Measurements from ENCODE around the gene NUP214.

Gene NUP214

GRCh38 chr9:131277910-131278701 is 152.7 kb downstream of the NUP214 start:
- POLR2A ChIA-PET, result interaction anchor here (0.6 kb wide), 2 partner anchors 34 to 1754 kb away, joined by 3 to 4 read pairs; no protein-coding TSS in a partner anchor
- H3K27ac ChIP-seq (ENCODE audit: extremely low read depth, low read depth, low read length), result no peak overlapping the region
- TF ChIP-seq IKZF3 (tag by site-specific recombination; IDR thresholded peaks at IDR 0.05) (peak; percentile 82), ZSCAN23 (tag by site-specific recombination; IDR thresholded peaks at IDR 0.05) (no peak), ZNF623 (tag by site-specific recombination; IDR thresholded peaks at IDR 0.05) (no peak), EGR2 (tag by site-specific recombination; IDR thresholded peaks at IDR 0.05; ENCODE audit: low read depth) (no peak), ZNF354C (tag by site-specific recombination; IDR thresholded peaks at IDR 0.05; ENCODE audit: borderline replicate concordance, low read depth) (no peak), ZBTB1 (tag by site-specific recombination; IDR thresholded peaks at IDR 0.05) (no peak), SETDB1 (IDR thresholded peaks at IDR 0.05; ENCODE audit: insufficient read length, low read length) (no peak), ZEB2 (tag by site-specific recombination; IDR thresholded peaks at IDR 0.05) (0 out of 2 replicates have a peak, but pooled peaks have one; percentile 18), KLF10 (tag by site-specific recombination; IDR thresholded peaks at IDR 0.05) (no peak), ZSCAN16 (tag by site-specific recombination; IDR thresholded peaks at IDR 0.05) (no peak), ZNF169 (tag by site-specific recombination; IDR thresholded peaks at IDR 0.05) (no peak), ZBTB7A (tag by site-specific recombination; IDR thresholded peaks at IDR 0.05; ENCODE audit: low read depth) (no peak), ZNF501 (tag by site-specific recombination; IDR thresholded peaks at IDR 0.05) (no peak), ZNF223 (tag by site-specific recombination; IDR thresholded peaks at IDR 0.05) (no peak), GLIS1 (tag by site-specific recombination; IDR thresholded peaks at IDR 0.05) (no peak), ZNF555 (tag by site-specific recombination; conservative IDR thresholded peaks at IDR 0.05) (no peak), ZNF639 (tag by site-specific recombination; IDR thresholded peaks at IDR 0.05) (no peak), ZNF76 (tag by site-specific recombination; IDR thresholded peaks at IDR 0.05; ENCODE audit: borderline replicate concordance, low read depth) (peak; percentile 80), ZNF747 (tag by site-specific recombination; IDR thresholded peaks at IDR 0.05) (no peak), ZNF514 (tag by site-specific recombination; IDR thresholded peaks at IDR 0.05) (no peak), KLF9 (tag by site-specific recombination; IDR thresholded peaks at IDR 0.05; ENCODE audit: low read depth) (no peak), ZNF629 (tag by site-specific recombination; IDR thresholded peaks at IDR 0.05) (peak; percentile 16; the same call in 1 of the 2 replicates), ZBTB10 (tag by site-specific recombination; IDR thresholded peaks at IDR 0.05) (0 out of 2 replicates have a peak, but pooled peaks have one; percentile 42), ELK4 (IDR thresholded peaks at IDR 0.05; ENCODE audit: borderline replicate concordance, low read depth, low read length) (no peak)
- TF ChIP-seq, protein P1, sequence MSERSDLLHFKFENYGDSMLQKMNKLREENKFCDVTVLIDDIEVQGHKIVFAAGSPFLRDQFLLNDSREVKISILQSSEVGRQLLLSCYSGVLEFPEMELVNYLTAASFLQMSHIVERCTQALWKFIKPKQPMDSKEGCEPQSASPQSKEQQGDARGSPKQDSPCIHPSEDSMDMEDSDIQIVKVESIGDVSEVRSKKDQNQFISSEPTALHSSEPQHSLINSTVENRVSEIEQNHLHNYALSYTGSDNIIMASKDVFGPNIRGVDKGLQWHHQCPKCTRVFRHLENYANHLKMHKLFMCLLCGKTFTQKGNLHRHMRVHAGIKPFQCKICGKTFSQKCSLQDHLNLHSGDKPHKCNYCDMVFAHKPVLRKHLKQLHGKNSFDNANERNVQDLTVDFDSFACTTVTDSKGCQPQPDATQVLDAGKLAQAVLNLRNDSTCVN (tag by site-specific recombination; optimal IDR thresholded peaks at IDR 0.05), result peak; percentile 26
- TF ChIP-seq, protein P2, sequence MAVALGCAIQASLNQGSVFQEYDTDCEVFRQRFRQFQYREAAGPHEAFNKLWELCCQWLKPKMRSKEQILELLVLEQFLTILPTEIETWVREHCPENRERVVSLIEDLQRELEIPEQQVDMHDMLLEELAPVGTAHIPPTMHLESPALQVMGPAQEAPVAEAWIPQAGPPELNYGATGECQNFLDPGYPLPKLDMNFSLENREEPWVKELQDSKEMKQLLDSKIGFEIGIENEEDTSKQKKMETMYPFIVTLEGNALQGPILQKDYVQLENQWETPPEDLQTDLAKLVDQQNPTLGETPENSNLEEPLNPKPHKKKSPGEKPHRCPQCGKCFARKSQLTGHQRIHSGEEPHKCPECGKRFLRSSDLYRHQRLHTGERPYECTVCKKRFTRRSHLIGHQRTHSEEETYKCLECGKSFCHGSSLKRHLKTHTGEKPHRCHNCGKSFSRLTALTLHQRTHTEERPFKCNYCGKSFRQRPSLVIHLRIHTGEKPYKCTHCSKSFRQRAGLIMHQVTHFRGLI (tag by site-specific recombination; IDR thresholded peaks at IDR 0.05), result no peak

More at GRCh38 chr9:131277910-131278701, 152.7 kb downstream of the NUP214 start:
- H3K36me3 ChIP-seq (ENCODE audit: control insufficient read depth in 2 of 2, insufficient read depth in 1 of 2, low read length in 2 of 2), result no peaks in the 10 kb centered on the region
- H3K9me3 ChIP-seq (ENCODE audit: control insufficient read depth, insufficient read depth, low read depth, low read length), result no peaks in the 10 kb centered on the region
- CTCF ChIA-PET, result interaction anchor here (0.6 to 2.1 kb wide), 3 partner anchors 31 to 400 kb away, joined by 3 to 12 read pairs (median 3); no protein-coding TSS in a partner anchor
- peak overlapping the region; percentile 34 for H3K4me3 ChIP-seq (ENCODE audit: low read depth, low read length)
- H3K4me1 ChIP-seq (ENCODE audit: control insufficient read depth, insufficient read depth, low read length), result no peaks in the 10 kb centered on the region
